NCI-H2081 treated with DMSO at 0.1 percent for 48 hours (cell line): ENCODE results near the gene KIAA0232.
"Not testable (repeated sequence)": the region's sequence is repeated elsewhere in the genome, so short reads cannot be mapped to it uniquely, and the experiment has no call there.

Experiments
- DNase-seq: peaks from one replicate; lab custom pipeline; 2025; lab: John Stamatoyannopoulos, UW

KIAA0232 gene

DNA sequence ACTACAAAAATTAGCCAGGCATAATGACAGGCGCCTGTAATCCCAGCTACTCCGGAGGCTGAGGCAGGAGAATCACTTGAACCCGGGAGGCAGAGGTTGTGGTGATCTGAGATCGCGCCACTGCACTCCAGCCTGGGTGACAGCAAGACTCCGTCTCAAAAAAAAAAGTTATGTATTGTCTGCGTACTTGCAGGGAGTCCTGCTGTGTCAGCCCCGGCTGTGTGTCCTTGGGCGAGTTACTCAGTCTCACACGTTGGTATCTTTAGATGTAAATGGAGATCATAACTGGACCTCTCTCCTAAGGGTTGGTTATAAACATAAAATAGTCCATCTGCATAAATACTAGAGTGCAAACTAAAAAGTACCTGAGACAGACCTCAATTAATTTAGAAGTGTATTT lies 104.4 kb downstream of the KIAA0232 start:
- DNase-seq = no peak

- no peak for DNase-seq
Observed at GRCh38 chr4:6887591-6888371, 105.3 kb downstream of the KIAA0232 start.

DNA sequence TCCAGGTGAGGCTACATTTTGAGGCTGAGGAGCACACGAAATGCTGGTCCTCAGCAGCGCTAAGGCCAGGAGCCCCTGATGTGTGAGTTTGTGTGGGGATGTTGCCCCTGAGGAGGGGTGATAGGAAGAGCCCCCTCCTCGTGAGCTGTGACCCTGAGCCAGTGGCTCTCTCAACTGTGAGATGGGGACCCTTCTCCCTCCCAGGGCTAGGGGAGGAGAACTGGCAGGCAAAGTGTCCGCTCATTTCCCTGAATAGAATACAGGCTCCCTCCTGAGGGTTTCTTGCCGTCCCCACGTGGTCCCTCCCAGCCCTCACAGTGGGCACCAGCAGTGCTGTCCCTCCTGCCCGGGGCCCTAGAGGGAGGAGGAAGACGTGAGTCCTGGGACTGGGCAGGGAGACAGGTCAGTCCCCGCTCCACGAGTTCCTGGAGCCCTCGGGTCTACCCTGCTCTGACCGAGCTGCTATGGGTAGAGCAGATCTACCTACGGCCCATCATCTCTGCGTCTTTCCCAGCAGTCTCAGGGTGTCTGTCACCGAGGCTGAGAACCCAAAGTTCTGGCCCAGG lies 106.1 kb downstream of the KIAA0232 start:
- DNase-seq = no peak

DNA sequence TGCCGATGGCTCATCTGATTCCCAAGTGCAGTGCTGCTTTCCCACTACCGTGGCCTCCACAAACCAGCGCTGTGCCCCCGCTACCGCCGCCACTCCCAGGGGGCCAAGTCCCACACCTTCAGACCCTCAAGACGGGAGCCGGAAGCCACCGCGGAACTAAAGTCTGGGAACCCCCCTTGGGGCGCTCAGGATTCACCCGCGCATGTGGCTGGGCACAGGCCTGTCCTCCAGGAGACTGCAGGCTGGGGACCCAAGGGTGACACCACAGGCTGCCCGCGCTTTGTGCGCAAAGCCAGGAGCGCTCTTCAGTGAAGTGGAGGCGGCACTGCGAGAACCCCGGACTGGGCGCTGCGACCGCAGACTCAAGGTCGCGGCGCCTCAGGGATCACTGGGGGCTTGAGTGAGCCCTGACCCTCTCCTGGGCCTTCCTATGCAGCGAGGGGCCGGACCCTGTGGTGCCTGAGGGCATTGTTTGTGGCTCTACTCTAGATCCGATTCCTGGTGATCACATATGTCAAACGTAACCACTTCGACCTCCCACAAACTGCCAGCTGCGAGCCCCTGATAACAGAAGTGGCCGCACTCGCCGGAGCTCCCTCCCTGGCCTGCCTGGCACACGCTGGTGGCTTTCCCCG lies 106.7 kb downstream of the KIAA0232 start:
- DNase-seq = no peak

GRCh38 chr4:6889736-6890324 lies 107.3 kb downstream of the KIAA0232 start:
- no peak for DNase-seq

DNA sequence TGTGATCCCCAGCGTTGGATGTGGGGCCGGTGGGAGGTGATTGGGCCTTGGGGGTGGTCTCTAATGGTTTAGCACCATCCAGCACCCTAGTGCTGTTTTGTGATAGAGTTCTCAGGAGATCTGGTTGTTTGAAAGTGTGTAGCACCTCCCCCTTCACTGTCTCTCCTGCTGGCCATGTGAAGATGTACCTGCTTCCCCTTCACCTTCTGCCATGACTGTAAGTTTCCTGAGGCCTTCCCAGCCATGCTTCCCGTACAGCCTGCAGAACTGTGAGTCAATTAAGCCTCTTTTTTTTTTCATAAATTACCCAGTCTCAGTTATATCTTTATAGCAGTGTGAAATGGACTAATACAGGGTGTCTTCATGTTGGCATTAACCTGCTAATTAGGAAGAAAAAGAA lies 107.8 kb downstream of the KIAA0232 start:
- DNase-seq = no peak

DNA sequence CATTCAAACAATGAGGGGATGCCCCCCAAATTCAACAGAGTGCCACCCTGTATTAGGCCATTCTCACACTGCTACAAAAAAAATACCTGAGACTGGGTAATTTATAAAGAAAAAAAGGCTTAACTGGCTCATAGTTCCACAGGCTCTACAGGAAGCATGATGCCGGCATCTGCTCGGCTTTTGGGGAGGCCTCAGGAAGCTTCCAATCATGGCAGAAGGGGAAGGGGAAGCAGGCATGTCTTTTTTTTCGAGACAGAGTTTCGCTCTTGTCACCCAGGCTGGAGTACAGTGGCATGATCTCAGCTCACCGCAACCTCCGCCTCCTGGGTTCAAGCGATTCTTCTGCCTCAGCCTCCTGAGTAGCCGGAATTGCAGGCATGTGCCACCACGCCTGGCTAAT lies 108.4 kb downstream of the KIAA0232 start:
- not testable (repeated sequence) for DNase-seq

DNA sequence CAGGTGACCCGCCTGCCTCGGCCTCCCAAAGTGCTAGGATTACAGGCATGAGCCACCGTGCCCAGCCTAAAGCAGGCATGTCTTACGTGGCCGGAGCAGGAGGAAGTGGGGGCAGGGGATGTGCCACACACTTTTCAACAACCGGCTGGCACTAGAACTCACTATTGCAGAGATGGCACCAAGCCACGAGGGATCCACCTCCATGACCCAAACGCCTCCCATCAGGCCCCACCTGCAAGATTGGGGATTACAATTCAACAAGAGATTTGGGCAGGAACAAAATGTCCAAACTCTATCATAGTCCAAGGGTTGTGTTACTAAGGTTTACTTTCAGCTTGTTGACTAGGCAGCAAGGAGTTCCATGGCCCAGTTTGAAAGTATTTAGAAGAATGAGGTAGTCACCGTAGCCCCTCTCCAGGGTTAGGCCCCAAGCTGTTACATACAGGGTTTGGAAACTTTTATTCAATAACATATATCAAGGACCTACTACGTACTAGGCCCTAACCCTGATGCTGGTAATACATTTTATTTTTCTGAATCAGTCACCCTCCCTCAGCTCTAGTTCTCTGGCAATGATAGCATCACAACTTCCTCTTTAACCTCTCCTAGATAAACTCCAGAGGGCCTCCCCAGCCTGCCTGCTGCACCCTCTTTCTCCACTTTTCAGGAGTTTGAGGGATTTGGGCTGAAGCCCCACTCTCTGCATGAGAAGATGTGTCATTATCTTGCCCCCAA lies 109.1 kb downstream of the KIAA0232 start:
- DNase-seq = no peak

- DNase-seq = no peak
Observed at GRCh38 chr4:6892190-6892908, 109.8 kb downstream of the KIAA0232 start.

DNA sequence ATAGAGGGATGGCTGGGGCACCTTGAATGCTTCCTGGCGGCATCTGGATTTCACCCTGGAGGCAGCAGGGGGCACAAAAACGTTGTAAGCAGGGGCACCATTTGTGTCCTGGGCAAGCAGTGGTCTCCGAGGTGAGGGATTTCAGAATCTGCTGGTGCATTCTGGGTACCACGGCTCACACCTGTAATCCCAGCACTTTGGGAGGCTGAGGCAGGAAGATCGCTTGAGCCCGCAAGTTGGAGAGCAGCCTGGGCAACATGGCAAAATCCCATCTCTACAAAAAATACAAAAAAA lies 110.3 kb downstream of the KIAA0232 start:
- DNase-seq = no peak

DNA sequence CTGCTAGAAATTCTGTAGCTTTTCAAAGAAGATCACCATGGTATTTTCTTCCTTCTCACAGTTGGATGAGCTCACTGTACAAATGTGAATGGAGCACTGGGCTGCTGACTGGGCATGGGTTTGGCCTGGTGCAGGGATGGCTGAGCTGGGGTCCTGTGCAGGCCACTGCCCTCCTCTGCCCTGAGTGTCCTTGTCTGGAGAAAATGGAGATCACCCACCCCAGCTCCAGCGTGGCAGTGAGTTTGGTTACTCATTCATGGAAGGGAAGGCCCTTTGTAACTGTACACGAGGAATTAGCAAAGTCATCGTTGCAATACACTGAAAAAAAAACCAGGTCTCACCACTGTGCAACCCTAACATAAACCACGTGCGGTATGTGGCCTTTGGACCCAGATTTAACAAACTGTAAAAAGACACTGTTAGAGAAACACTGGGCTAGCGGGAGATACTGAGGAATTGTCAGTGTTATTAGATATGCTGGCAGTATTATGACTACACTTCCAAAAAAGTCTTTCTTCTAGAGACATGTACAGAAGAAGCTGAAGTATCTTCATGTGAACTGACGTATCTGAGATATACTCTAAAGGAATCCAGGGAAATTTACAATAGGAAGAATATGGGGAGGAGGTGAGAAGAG lies 111.0 kb downstream of the KIAA0232 start:
- no peak for DNase-seq

DNA sequence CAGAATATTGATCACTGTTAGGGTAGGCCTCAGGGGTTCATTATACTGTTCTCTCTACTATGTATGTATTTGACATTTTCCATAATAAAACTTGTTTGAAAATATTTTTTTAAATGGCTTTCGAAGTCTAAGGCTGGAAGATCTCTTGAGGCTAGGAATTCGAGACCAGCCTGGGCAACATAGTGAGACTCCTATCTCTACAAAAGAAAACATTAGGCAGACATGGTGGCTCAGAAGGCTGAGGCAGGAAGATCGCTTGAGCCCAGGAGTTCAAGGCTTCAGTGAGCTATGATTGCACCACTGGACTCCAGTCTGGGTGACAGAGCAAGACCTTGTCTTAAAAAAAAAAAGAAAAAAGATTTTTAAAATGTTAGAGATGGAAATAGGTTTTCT lies 111.6 kb downstream of the KIAA0232 start:
- no peak for DNase-seq

GRCh38 chr4:6894528-6895498 lies 112.3 kb downstream of the KIAA0232 start:
- no peak for DNase-seq

- DNase-seq = no peak
Observed at GRCh38 chr4:6896035-6896434, 113.5 kb downstream of the KIAA0232 start.

DNA sequence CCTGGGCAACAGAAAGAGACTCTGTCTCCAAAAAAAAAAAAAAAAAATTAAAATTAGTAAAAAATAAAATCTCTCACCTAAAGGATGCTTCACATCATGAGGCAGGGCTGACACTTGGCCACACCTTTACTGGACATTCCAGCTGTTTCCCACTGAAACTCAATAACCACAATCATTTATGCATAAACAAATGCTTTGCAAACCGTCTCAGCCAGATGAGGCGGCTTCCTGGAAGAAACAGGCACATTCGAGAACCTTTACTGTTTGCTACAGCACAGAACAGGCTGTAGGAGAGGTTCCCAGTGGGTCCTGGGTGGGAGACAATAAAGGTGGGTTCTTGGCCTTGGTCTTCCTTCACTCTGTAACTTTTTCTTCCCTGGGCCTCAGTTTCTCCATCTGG lies 116.2 kb downstream of the KIAA0232 start:
- no peak for DNase-seq

DNA sequence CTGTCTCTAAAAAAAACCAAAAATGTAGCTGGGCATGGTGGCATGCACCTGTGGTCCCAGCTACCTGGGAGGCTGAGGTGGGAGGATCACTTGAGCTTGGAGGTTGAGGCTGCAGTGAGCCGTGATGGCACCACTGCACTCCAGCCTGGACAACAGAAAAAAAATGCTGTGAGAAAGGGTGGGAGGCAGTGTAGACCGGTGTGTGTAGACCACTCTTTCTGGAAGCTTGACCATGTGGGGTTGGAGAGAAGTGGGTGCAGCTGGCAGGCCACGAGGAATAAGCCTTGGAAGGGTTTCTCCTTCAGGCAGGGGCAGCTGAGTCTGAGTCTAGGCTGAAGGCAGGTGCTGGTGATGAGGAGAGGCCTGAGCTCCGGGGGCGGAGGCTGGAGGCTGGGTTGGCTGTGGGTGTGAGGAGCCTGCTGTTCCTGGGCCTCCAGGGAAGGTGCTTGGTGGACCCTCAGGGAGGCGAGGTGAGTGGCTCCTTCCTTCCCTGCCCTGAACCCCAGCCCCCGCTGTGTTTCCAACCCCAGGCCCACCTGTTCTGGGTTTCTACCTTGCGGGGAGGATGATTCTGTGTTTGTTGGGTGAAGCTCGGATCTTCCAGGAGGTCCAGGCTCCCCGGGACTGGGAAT lies 117.8 kb downstream of the KIAA0232 start:
- no peak for DNase-seq

DNA sequence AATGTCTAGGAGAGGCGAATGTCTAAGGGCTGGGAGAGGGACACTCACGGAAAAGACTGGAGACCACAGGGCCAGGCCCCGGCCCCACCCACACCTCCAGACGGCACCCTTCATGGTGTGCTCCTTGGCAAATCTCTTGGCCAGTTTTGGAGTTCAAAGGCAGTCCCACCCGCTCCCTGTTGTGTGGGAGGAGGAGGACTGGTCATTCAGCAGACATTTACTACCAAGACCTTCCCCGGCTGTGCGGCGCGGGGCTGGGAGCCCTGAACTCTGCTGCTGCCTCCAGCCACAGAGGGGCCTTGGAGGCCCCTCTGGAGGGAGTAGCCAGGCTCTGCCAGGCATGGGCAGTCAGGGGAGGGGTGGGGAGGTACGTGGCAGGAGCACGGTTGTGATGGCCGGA lies 118.4 kb downstream of the KIAA0232 start:
- DNase-seq = no peak

- DNase-seq = no peak
Observed at GRCh38 chr4:6901669-6902317, 119.3 kb downstream of the KIAA0232 start.
